ENCODE measurements around the gene INO80D.

INO80D gene

GRCh38 chr2:206011795-206012194 lies 74.2 kb downstream of the INO80D start:
- no peak overlapping the region for H3K4me3 ChIP-seq (ENCODE audit: severe bottlenecking)
- TF ChIP-seq, protein P1, sequence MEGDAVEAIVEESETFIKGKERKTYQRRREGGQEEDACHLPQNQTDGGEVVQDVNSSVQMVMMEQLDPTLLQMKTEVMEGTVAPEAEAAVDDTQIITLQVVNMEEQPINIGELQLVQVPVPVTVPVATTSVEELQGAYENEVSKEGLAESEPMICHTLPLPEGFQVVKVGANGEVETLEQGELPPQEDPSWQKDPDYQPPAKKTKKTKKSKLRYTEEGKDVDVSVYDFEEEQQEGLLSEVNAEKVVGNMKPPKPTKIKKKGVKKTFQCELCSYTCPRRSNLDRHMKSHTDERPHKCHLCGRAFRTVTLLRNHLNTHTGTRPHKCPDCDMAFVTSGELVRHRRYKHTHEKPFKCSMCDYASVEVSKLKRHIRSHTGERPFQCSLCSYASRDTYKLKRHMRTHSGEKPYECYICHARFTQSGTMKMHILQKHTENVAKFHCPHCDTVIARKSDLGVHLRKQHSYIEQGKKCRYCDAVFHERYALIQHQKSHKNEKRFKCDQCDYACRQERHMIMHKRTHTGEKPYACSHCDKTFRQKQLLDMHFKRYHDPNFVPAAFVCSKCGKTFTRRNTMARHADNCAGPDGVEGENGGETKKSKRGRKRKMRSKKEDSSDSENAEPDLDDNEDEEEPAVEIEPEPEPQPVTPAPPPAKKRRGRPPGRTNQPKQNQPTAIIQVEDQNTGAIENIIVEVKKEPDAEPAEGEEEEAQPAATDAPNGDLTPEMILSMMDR (IDR thresholded peaks at IDR 0.05; ENCODE audit: poor library complexity, severe bottlenecking): no peak
- H3K9me3 ChIP-seq (ENCODE audit: severe bottlenecking): no peaks in the 10 kb centered on the region
- H3K36me3 ChIP-seq (ENCODE audit: low read depth): peaks cover 12% of the 10 kb centered on the region
- no peak for ATAC-seq (ENCODE audit: low read depth)
- no peaks in the 10 kb centered on the region for H3K27me3 ChIP-seq (ENCODE audit: insufficient read depth, poor library complexity, severe bottlenecking)
- H3K4me1 ChIP-seq (ENCODE audit: insufficient read depth, poor library complexity, severe bottlenecking): no peaks in the 10 kb centered on the region
- no peak overlapping the region for H3K27ac ChIP-seq (ENCODE audit: poor library complexity, severe bottlenecking)
- no peak for DNase-seq (ENCODE audit: low spot score)

- no peak for DNase-seq (ENCODE audit: low spot score)
- ATAC-seq (ENCODE audit: low read depth): no peak
- Histone ChIP-seq H3K27me3 (ENCODE audit: insufficient read depth, poor library complexity, severe bottlenecking) (no peaks in the 10 kb centered on the region), H3K4me3 (ENCODE audit: severe bottlenecking) (no peak overlapping the region), H3K9me3 (ENCODE audit: severe bottlenecking) (no peaks in the 10 kb centered on the region), H3K36me3 (ENCODE audit: low read depth) (peaks cover 14% of the 10 kb centered on the region), H3K4me1 (ENCODE audit: insufficient read depth, poor library complexity, severe bottlenecking) (no peaks in the 10 kb centered on the region), H3K27ac (ENCODE audit: poor library complexity, severe bottlenecking) (no peak overlapping the region)
- TF ChIP-seq, protein P1 (IDR thresholded peaks at IDR 0.05; ENCODE audit: poor library complexity, severe bottlenecking): no peak
Measured at GRCh38 chr2:206011018-206011614, 74.9 kb downstream of the INO80D start.

- DNase-seq (ENCODE audit: low spot score) (no peak), ATAC-seq (ENCODE audit: low read depth) (no peak)
Measured at GRCh38 chr2:206004004-206004693, 81.8 kb downstream of the INO80D start.

DNA sequence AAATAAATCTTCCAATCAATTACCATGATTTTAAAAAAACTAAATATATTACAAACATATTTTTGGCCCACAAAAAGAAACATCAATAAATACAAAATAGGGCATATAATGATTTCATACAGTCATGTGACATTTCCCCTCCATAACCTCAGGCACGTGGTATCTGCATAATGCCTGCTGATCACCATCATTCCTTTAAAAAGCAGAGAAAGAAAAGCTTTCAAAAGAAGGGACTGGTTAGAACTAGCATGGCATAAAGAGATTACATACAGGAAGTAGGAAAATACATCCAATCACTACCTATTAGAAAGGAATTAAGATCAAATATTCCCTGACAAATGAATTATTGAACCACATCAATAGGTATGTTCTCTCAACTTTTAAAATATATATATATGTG lies 83.5 kb downstream of the INO80D start:
- TF ChIP-seq, protein P1 (IDR thresholded peaks at IDR 0.05; ENCODE audit: poor library complexity, severe bottlenecking): no peak
- peaks cover 34% of the 10 kb centered on the region for H3K36me3 ChIP-seq (ENCODE audit: low read depth)
- no peak overlapping the region for H3K4me3 ChIP-seq (ENCODE audit: severe bottlenecking)
- no peak overlapping the region for H3K27ac ChIP-seq (ENCODE audit: poor library complexity, severe bottlenecking)
- H3K4me1 ChIP-seq (ENCODE audit: insufficient read depth, poor library complexity, severe bottlenecking): no peaks in the 10 kb centered on the region
- ATAC-seq (ENCODE audit: low read depth) (no peak), DNase-seq (ENCODE audit: low spot score) (no peak)
- no peaks in the 10 kb centered on the region for H3K27me3 ChIP-seq (ENCODE audit: insufficient read depth, poor library complexity, severe bottlenecking)
- no peaks in the 10 kb centered on the region for H3K9me3 ChIP-seq (ENCODE audit: severe bottlenecking)

More at GRCh38 chr2:206004004-206004693, 81.8 kb downstream of the INO80D start:
- Histone ChIP-seq H3K36me3 (ENCODE audit: low read depth) (peaks cover 27% of the 10 kb centered on the region), H3K4me1 (ENCODE audit: insufficient read depth, poor library complexity, severe bottlenecking) (no peaks in the 10 kb centered on the region), H3K27me3 (ENCODE audit: insufficient read depth, poor library complexity, severe bottlenecking) (no peaks in the 10 kb centered on the region), H3K9me3 (ENCODE audit: severe bottlenecking) (no peaks in the 10 kb centered on the region), H3K27ac (ENCODE audit: poor library complexity, severe bottlenecking) (no peak overlapping the region), H3K4me3 (ENCODE audit: severe bottlenecking) (no peak overlapping the region)
- TF ChIP-seq, protein P1 (IDR thresholded peaks at IDR 0.05; ENCODE audit: poor library complexity, severe bottlenecking): no peak

GRCh38 chr2:206001912-206002311 lies 84.1 kb downstream of the INO80D start:
- Histone ChIP-seq H3K4me1 (ENCODE audit: insufficient read depth, poor library complexity, severe bottlenecking) (no peaks in the 10 kb centered on the region), H3K36me3 (ENCODE audit: low read depth) (peaks cover 30% of the 10 kb centered on the region), H3K27ac (ENCODE audit: poor library complexity, severe bottlenecking) (no peak overlapping the region), H3K9me3 (ENCODE audit: severe bottlenecking) (no peaks in the 10 kb centered on the region), H3K4me3 (ENCODE audit: severe bottlenecking) (no peak overlapping the region), H3K27me3 (ENCODE audit: insufficient read depth, poor library complexity, severe bottlenecking) (no peaks in the 10 kb centered on the region)
- ATAC-seq (ENCODE audit: low read depth) (no peak), DNase-seq (ENCODE audit: low spot score) (no peak)
- TF ChIP-seq, protein P1 (IDR thresholded peaks at IDR 0.05; ENCODE audit: poor library complexity, severe bottlenecking): no peak

Data from RWPE2 (cell line).